DND-41 (cell line): Measurements from ENCODE around the gene LRRC55.

Experiments used
- EZH2 ChIP-seq: IDR thresholded peaks from 3 replicates; pipeline ENCODE4 v1.6.1; 2012; ENCODE audit warnings: borderline replicate concordance, low read depth, mild to moderate bottlenecking, moderate library complexity, low read length, inconsistent platforms; ENCODE audit not compliant: severe bottlenecking
- TF ChIP-seq, protein P1 (sequence below): IDR thresholded peaks from 2 replicates; pipeline ENCODE4 v1.5.1; 2012; ENCODE audit warnings: borderline replicate concordance, low read length, moderate library complexity, mild to moderate bottlenecking; ENCODE audit not compliant: poor library complexity, severe bottlenecking; ENCODE audit errors: extremely low read depth

DNA sequence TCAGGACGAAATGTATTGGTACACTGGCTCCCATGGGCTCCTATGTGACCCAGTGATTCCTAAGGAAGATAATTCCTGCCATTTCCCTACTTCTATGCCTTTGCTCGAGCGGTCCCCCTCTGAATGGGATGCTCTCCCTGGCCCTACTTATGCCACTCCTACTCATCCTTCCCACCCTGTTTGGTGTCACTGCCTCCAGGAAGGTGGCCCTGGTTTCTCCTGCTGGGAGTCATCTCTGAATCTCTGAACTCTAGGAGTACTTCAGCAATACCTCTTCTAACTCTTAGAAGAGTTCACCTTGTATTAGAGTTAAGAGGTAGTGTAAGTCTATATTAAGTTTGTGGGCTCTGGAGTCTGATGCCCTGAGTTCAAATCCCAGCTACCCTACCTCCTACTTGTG, 35.5 kb upstream of the LRRC55 start:
- TF ChIP-seq, protein P1, sequence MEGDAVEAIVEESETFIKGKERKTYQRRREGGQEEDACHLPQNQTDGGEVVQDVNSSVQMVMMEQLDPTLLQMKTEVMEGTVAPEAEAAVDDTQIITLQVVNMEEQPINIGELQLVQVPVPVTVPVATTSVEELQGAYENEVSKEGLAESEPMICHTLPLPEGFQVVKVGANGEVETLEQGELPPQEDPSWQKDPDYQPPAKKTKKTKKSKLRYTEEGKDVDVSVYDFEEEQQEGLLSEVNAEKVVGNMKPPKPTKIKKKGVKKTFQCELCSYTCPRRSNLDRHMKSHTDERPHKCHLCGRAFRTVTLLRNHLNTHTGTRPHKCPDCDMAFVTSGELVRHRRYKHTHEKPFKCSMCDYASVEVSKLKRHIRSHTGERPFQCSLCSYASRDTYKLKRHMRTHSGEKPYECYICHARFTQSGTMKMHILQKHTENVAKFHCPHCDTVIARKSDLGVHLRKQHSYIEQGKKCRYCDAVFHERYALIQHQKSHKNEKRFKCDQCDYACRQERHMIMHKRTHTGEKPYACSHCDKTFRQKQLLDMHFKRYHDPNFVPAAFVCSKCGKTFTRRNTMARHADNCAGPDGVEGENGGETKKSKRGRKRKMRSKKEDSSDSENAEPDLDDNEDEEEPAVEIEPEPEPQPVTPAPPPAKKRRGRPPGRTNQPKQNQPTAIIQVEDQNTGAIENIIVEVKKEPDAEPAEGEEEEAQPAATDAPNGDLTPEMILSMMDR = no peak
- no peak for TF ChIP-seq EZH2
